A673 (cell line): ENCODE data around the gene SLC5A1. TPM values are rescaled to one million over a fixed set of nuclear protein-coding genes. Genes with fewer than 3 reads are reported as not detected.
A peak's percentile ranks its signal among the peaks of the same experiment; 100 is the strongest.

ENCODE experiments used
- BruUV-seq: library from RNA; stranded (reverse); fragments of 400-500 nt; replicated peaks from 2 replicates; lab custom pipeline; 2021; lab: Mats Ljungman, UMichigan
- CTCF ChIA-PET: fragments of 300-600 bp; sonication (Branson Sonifier 250); formaldehyde crosslinking; loops from one replicate; lab custom pipeline; 2022; ENCODE audit warnings: antibody characterized with exemption; lab: Charles Lee
- POLR2A ChIA-PET: fragments of 300-600 bp; sonication (Branson Sonifier 250); formaldehyde crosslinking; loops from one replicate; lab custom pipeline; 2022; ENCODE audit warnings: antibody characterized with exemption; ENCODE audit not compliant: low non-redundant PET; lab: Charles Lee
- DNase-seq: peaks from one replicate; pipeline ENCODE4 v3.0.0-alpha.2; 2015; ENCODE audit warnings: low spot score
- H3K27ac ChIP-seq: fragments of 200-600 bp; sonication (generic); 2 replicates; pipeline ENCODE4 v1.5.1; 2016; ENCODE audit warnings: mixed run types, low read depth, mild to moderate bottlenecking, mixed read lengths, antibody characterized with exemption, low read length; ENCODE audit not compliant: poor library complexity, severe bottlenecking
- H3K27me3 ChIP-seq: fragments of 200-600 bp; sonication (generic); replicated peaks from 2 replicates; pipeline ENCODE4 v1.6.1; 2017; ENCODE audit warnings: mixed run types, low read depth, mild to moderate bottlenecking, mixed read lengths, antibody characterized with exemption, low read length; ENCODE audit not compliant: insufficient read depth, poor library complexity
- H3K36me3 ChIP-seq: fragments of 200-600 bp; sonication (generic); 2 replicates; pipeline ENCODE4 v1.6.1; 2016; ENCODE audit warnings: mixed run types, mild to moderate bottlenecking, mixed read lengths, antibody characterized with exemption, low read length; ENCODE audit not compliant: insufficient read depth, poor library complexity, severe bottlenecking
- H3K4me1 ChIP-seq: fragments of 200-600 bp; sonication (generic); 2 replicates; pipeline ENCODE4 v1.6.1; 2017; ENCODE audit warnings: mixed run types, mild to moderate bottlenecking, mixed read lengths, antibody characterized with exemption, low read length; ENCODE audit not compliant: insufficient read depth, poor library complexity, severe bottlenecking
- H3K4me3 ChIP-seq: fragments of 200-600 bp; sonication (generic); 2 replicates; pipeline ENCODE4 v1.5.1; 2016; ENCODE audit warnings: low read depth, mixed run types, mild to moderate bottlenecking, mixed read lengths, low read length; ENCODE audit not compliant: poor library complexity, severe bottlenecking
- H3K9me3 ChIP-seq: fragments of 200-600 bp; sonication (generic); 2 replicates; pipeline ENCODE4 v1.6.1; 2016; ENCODE audit warnings: mixed run types, low read depth, mild to moderate bottlenecking, mixed read lengths, antibody characterized with exemption, low read length; ENCODE audit not compliant: poor library complexity, severe bottlenecking
- CTCF ChIP-seq: fragments of 300-800, 200-600 bp; sonication (generic); conservative IDR thresholded peaks from 2 replicates; pipeline ENCODE4 v1.5.1; 2017; ENCODE audit warnings: low read depth, mild to moderate bottlenecking, antibody characterized with exemption, low read length, moderate library complexity, mixed read lengths
- EZH2 ChIP-seq: fragments of 200-600 bp; sonication (generic); IDR thresholded peaks from 2 replicates; pipeline ENCODE4 v1.6.1; 2017; ENCODE audit warnings: borderline replicate concordance, low read depth, mild to moderate bottlenecking, mixed read lengths, antibody characterized with exemption, low read length; ENCODE audit not compliant: poor library complexity, severe bottlenecking
- intact Hi-C: fragments of 100-400 bp; cut with micrococcal nuclease; formaldehyde crosslinking; loops from one replicate; pipeline ENCODE4 v1.10.0; 2022; ENCODE audit not compliant: unreplicated experiment
- total RNA-seq: library from RNA; stranded (reverse); gene quantifications from 2 replicates; pipeline ENCODE4 v1.2.3, GENCODE V29; 2021

Gene SLC5A1
- total RNA-seq, 1 experiment from 2014 or later = not detected

DNA sequence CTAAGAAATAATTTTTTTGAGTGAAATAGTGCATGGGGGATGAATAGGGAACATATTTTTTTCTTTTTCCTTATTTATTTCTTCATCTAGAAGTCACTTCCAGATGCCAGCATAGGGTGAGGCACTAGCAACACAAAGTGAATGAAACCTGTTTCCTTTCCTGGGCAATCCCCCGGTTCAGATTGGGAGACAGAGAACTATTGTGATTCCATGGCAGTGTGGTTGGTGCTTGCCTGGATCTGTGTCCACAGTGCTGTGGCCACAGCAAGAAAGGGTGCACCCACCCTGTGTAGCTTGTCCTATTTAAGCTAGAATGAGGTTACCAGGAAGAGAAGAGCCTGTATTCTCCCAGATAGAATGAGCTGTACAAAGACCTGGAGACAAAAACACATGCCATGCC is 57.6 kb downstream of the SLC5A1 start:
- Histone ChIP-seq H3K36me3 (no peaks in the 10 kb centered on the region), H3K9me3 (no peaks in the 10 kb centered on the region), H3K27ac (no peak overlapping the region), H3K27me3 (peaks cover 36% of the 10 kb centered on the region), H3K4me3 (no peak overlapping the region), H3K4me1 (no peaks in the 10 kb centered on the region)
- DNase-seq = no peak
- CTCF ChIA-PET = no interaction called here
- intact Hi-C loops = loop anchor here (5.0 to 10.0 kb wide), 3 partner anchors 164 to 947 kb away; partner anchors contain the start of gene FBXO7
- TF ChIP-seq EZH2 (no peak), CTCF (no peak)
- POLR2A ChIA-PET = no interaction called here
- BruUV-seq = no TSS peak

DNA sequence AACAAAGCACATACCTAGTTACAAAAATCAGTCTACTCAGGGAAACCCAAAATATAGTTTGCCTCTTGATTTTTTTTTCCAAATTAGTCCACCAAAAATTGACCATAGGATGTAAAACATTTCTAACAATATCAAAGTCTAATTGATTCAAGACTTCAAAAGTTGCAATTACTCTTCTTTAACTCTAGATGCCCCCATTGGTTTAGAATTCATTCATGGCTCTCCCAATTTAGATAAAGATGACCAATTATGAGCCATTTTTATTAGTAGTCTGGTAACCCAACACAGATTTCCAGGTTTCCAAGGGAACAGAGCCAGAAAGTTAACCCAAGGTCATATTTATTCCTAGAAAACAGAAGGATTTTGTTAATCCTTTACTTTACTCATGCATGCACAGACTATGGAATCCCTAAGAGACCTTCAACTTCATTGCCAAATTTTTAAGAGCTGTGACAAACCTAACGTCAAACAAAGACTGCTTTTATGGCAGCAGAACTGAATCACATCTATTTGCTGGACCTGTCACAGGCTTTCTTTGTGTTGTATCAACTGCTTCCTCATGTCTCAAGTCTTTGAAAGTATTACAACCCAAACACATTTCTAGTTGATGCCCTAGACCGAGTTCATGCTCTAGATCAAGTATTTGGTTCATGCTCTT is 60.7 kb downstream of the SLC5A1 start:
- TF ChIP-seq CTCF (peak; percentile 47), EZH2 (no peak)
- peak; percentile 12 for DNase-seq
- BruUV-seq = no TSS peak
- H3K4me3 ChIP-seq = no peak overlapping the region
- CTCF ChIA-PET = interaction anchor here (1.2 kb wide), 1 partner anchor 163 kb away, joined by 4 read pairs; no protein-coding TSS in a partner anchor
- no peak overlapping the region for H3K27ac ChIP-seq
- no peaks in the 10 kb centered on the region for H3K4me1 ChIP-seq
- H3K36me3 ChIP-seq = no peaks in the 10 kb centered on the region
- H3K27me3 ChIP-seq = peaks cover 32% of the 10 kb centered on the region
- intact Hi-C loops = loop anchor here (2.0 to 10.0 kb wide), 4 partner anchors 161 to 944 kb away; partner anchors contain the start of gene FBXO7
- POLR2A ChIA-PET = no interaction called here
- no peaks in the 10 kb centered on the region for H3K9me3 ChIP-seq

GRCh38 chr22:32106930-32107329 is 63.9 kb downstream of the SLC5A1 start:
- Histone ChIP-seq H3K27me3 (peaks cover 43% of the 10 kb centered on the region), H3K4me1 (no peaks in the 10 kb centered on the region), H3K9me3 (no peaks in the 10 kb centered on the region), H3K4me3 (no peak overlapping the region), H3K36me3 (no peaks in the 10 kb centered on the region), H3K27ac (no peak overlapping the region)
- POLR2A ChIA-PET = no interaction called here
- TF ChIP-seq CTCF = no peak
- TF ChIP-seq EZH2 = no peak
- CTCF ChIA-PET = no interaction called here
- no TSS peak for BruUV-seq
- peak; percentile 29 for DNase-seq
- intact Hi-C loops = loop anchor here (10.0 kb wide), 1 partner anchor 158 kb away; no protein-coding TSS in a partner anchor
